Left kidney (tissue), 2 donors: ENCODE measurements around the gene SHB. TPM values are rescaled to one million over a fixed set of nuclear protein-coding genes. Genes with fewer than 3 reads are reported as not detected.
A peak's percentile ranks its signal among the peaks of the same experiment; 100 is the strongest.
"Not testable (repeated sequence)": the region's sequence is repeated elsewhere in the genome, so short reads cannot be mapped to it uniquely, and the experiment has no call there.

Experiments
- DNase-seq: peaks from one replicate; pipeline ENCODE4 v3.0.0-alpha.2; 2013
- polyA plus RNA-seq: library from polyadenylated mRNA; unstranded; fragments of 120-200 nt; gene quantifications from one replicate; pipeline ENCODE4 v1.2.1, GENCODE V29; 2013; ENCODE audit not compliant: insufficient read length

The SHB gene
- polyA plus RNA-seq, 1 donor: 14.1 TPM

DNA sequence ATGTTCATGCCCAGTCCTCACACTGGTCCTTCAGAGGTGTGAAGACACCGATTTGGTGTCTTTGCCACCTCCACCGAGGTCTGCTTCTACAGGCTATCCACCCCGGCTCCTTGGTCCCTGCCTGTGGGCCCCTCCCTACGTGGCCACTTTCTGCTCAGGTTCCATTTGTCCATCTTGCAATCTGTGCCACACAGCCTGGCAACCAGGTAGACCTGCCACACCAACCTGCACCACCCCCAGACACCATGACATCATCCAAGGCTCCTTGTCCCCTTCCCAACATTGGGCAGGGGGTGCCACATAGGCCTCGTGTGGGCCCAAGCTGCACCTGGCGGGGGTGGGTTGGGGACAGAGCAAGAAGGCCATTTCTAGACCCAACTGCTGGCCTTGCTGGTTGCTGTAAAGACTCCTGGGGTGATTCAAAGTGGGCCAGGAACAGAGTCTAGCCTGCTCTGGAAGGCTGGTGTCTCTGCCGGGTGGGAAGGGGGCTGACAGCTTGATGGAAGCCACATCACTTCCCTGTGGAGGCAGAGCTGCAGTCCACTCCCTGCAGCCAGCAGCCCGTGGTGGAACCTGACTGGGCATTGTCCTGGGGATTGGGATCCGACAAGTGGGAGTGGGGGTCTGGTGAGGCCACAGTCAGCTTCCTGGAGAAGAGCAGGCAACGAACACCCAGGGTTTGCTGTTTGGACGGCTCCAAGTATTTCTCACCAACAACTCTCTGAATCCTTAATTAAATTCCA, 99.3 kb downstream of the SHB start:
- DNase-seq: no peak

DNA sequence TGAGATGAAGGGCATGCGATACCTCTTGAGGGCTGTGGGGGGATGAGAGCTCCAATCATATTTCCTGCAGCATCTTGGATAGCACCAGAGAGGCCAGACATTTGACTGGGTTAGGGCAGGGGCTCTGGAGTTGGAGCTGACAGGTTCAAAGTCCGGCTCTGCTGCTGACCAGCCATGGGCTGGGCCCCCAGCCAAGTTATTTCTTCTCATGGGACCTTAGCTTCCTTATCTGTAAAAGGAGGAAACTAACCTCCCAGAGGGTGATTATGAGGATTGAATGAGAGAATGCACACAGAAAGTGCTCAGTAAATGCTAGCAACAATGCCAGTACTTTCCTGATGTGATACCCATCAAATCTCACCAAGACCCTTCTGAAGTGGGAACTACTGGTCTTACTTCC, 99.9 kb downstream of the SHB start:
- no peak for DNase-seq

DNA sequence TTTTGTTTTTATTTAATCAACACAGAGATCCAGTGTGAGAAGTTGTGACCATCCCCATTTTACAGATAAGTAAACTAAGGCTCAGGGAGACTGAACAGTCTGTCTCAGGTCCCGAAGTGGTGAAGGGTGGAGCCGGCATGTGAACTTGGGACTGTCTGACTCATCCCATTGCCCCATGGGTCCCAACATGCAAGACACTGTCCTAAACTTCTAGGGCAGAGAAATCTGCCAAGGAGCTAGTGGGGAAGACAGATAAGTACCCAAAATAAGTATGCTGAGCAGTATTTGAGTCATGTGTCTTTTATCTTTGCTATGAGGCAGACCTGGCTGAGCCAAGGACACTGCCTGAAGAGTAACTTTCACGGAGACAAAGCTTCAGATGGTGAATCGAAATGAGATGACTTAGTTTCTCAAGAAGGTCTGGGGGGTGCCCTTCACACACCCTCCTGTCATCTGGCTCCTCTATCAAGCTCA, 100.8 kb downstream of the SHB start:
- DNase-seq: no peak

DNA sequence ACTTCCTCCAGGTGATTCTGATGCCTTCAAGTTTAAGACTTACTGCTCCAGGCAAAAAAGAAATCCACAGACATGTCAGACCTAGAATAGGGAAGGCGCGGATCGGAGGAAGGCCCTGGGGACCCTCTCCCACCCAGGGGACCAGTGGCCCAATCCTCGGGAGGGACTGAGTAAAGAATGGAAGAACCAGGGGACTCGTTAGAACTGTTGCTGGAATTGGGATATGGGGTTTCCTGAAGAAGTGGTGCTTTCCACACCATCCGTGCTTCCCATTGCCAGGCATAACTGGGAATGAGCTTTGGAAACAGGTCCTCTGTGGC, 101.3 kb downstream of the SHB start:
- DNase-seq: no peak

DNA sequence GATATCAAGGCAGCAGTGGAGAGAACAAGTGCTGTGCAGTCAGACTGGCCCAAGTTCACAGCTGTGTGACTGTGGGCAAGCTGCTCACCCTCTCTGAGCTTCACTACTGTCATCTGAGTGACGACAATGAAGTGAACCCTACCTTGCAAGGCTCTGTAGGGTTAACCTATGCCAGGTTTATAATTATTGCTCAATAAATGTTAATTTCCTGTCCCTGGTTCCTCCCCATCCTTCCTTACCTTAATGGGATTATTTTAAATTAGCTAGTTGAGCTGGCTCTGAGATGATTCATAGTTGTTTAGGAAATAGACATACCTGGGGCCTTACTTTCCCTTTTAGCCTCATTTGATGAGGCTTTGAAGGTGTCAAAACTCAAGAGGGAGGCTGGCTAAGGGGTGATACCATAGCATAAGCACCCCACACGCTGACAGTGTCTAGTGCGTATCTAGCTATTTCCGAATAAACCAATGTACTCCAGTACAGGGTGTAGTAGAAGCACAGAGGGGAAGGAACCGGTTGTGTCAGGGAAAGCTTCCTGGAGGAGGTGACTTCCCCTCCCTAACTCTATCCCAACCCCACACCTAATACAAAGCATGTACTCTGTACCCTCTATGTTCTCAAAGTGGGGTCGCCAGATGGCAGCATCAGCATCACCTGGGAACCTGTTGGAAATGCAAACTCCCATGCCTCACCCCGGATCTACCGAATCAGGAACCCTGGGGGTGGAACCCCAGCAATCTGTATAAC, 101.8 kb downstream of the SHB start:
- no peak for DNase-seq

DNA sequence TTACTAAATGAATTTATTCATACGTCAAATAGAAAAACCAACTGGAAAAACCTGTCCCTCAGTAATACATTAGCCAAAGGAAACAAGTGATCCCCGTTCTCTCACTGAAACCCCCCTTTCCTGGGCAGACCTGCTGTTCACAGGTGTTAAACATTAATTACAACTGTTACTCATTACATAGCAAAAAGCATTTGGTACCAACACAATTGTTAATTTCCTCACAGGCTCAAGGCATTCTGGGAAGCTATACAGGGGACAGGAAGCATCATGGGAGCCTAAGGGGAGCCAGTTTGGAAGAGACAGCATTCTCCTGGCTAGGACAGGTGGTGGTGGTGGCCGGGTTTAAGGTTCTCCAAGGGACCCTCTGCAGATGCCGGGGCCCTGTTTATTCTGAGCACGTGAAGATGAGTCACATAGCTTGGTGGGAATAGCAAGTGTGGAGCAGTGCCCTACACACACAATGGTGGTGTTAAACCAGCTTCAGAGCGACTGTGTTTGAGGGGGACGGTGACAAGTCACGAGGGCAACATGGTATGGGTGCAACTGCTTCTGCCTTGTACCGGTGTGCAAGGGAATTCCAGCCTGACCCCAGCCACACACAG, 102.5 kb downstream of the SHB start:
- peak; percentile 73 for DNase-seq

DNA sequence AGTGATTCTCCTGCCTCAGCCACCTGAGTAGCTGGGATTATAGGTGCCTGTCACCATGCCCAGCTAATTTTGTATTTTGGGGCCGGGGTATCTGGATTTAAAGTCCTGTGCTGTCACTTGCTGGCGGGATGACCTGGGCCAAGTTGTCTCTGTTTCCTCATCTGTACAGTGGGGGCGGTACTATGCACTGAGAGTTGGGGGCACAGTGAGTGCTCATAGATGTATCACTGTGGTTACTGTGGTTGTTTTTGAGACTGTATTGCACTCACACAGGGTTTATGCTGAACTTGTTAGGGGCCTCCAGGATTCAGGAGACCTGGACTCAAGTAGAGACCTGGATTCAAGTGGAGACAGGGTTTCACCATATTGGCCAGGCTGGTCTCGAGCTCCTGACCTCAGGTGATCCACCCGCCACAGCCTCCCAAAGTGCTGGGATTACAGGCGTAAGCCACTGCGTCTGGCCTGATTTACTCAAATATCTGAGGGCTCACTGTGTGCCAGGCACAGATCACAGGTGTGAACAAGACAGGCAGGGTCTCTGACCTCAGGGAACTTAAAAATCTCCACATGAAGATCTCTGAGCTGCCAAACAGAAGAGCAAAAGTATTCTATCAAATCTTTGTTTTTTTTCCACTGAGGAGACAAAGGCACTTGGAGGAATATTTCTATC, 103.2 kb downstream of the SHB start:
- not testable (repeated sequence) for DNase-seq

DNA sequence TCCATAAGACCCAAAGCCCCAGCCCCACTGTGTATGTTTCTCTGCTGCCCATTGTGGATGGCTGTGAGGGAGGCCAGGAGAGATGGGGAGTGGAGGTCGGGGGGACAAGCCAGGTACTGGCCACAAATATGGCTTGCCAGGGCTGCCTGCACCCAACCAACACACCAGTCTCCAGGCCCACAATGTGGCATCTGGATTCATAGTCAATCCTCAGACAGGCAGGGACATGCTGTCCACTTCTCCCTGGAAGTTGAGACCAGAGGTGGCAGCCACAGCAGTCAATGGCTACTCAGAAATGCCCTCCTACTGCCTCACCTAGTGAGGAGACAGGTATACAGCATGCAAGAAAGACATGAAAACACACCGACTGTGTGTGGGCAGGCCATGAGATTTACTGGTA, 103.9 kb downstream of the SHB start:
- no peak for DNase-seq

DNA sequence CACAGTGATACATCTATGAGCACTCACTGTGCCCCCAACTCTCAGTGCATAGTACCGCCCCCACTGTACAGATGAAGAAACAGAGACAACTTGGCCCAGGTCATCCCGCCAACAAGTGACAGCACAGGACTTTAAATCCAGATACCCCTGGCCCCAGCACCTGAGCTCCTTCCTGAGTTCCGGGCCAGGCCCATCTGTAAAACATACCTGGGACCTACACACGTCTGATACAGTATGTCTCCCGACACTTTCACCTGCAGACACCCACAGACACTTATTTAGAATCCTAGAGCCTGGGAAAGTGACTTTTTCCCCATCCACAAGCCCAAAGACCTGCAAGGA, 104.3 kb downstream of the SHB start:
- DNase-seq: no peak

DNA sequence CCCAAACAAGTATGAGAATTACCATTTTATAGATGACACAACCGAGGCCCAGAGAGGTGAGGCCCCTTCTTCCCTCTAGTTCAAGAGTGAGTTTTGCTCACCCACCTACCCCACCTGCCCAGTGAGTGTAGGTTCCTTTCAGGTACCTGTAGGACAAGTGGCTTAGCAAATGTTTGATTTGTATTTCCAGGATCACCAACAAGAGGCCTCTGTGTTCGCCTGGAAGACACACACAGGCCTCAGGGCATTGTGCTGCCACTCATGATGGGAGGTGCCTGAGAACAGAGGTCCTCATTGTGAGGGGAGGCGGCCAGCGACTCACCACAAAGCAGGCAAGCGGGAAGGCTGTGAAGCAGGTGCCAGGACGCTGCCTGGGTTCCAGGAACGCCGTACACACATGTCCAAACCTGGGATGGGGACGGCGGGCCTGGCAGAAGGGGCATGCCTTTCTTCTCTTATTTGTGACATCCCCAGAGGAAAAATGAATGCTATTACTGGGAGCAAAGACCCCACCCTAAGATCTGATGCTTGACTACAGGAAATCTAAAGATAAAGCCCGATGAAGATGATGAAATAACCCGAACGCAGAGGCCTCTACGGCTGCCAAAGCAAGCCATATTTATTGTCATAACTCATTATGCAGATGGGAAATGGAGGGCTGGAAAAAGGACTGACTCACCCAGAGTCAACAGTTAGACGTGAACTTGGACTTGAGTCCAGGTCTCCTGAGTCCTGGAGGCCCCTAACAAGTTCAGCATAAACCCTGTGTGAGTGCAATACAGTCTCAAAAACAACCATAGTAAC, 104.9 kb downstream of the SHB start:
- DNase-seq: peak; percentile 29

DNA sequence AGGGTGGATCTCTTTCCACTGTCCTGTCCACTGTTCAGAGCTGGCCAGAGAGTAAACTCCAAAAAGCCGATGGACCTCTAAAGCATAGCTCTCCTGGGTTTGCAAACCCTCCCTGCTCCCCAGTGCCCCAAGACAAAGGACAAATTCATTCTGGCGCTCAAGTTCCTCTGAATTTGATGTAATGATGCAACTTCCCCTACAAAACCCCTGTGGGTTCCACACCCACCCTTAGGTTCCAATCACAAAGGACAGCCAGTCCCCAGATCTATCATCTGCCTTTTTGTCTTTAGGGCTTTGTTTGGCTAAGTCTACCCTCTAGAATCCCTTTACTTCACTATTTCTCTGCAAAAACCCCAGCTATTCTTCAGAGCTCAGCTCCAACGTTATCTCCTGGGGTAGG, 107.7 kb downstream of the SHB start:
- no peak for DNase-seq

DNA sequence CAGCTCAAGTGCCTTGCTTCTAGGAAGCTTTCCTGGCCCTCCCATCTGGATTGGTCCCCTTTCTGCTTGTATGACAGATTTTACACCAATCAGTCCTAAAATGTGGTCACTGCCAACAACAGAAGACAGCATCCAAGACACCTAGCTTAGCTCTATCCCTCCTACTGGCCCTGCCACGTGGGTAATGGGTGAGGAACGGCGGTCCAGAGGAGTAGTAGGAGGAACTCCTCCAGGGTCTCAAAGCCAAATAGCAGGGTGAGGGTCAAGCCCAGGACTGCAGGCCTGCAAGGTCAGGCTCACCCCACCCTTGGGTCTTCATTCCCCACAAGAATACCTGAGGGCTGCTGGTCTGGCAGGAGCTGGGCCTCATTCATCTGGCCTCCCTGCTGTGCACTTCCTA, 108.4 kb downstream of the SHB start:
- DNase-seq: no peak

DNA sequence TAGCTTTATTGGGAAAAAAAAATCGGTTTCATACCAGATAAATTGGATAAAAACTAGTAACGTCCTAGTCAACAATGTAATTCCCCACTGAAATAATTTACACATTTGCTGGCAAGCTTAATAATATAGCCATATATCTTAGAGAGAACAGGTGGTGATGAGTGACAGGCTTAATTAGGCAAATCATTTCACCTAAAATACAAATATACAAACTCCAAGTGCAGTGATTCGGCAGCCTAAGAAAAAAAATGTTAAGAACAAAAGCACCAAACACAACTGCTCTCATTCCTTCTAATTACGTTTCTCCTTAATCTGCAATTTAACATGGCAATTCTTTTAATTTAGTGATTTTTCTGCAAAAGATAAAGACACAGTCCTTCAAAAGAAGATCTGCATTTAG, 109.1 kb downstream of the SHB start:
- no peak for DNase-seq

DNA sequence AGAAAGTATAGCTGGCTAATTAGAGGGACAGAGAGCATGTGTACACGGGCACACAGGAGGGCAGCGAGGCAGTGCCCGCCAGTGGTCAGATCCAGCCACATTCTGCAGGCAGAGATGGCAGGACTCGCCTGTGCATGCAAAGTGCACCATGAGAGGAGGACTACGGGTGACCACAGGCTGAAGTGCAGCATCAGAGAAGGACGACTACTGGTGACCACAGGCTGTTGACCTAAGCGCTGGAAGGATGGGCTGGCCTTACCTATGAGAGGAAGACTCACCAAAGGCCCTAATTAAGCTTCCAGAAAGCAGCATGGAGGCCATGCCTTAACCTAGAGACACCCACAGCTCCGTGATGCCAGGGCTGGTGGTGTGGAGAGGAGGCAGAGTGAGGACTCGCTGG, 110.9 kb downstream of the SHB start:
- DNase-seq: no peak

DNA sequence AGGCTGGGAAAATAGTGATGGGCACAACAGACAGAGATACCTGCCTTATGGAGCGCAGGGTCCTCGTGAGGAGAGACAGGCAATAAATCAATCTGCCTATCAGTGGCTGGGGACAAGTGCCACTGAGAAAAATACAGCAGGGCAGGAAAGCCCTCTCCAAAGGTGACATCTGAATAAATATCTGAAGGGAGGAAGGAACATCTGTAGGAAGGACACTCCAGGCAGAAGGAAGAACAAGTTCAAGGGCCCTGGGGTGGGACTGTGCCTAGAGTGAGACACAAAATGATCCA, 111.4 kb downstream of the SHB start:
- no peak for DNase-seq

DNA sequence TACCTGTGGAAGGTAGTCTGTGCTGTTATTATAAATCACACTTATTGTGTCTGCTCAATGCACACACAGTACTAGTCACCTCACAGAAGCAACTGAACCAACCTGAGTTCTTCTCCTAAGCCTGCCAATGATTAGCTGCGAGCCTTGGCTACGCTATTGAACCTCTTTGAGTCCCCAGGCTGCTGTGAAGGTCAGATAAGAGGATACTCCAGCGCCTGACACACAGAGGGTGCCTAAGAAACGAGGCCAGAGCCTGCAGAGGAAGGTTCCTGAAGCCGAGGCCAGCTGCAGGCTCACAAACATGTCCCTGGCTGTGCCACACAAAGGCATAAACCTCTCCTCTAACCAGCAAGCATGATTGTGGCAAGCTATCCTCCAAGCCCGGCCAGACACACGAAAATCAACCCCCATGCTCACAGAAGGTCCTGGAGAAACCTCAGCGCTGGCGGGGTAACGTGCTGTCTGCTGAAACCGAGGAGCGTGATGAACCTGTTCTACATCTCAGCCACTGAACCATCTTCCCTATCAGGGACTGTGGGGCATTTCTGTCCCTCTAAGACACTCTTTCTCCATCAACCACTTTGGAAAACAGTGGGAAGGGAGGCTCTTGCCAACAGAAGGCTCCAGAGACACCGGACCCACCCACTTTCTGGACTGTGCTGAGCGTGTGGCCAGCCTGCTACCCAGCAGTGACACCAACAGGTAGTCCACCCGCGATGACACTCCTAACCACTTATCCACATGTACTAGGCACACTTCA, 111.9 kb downstream of the SHB start:
- no peak for DNase-seq

DNA sequence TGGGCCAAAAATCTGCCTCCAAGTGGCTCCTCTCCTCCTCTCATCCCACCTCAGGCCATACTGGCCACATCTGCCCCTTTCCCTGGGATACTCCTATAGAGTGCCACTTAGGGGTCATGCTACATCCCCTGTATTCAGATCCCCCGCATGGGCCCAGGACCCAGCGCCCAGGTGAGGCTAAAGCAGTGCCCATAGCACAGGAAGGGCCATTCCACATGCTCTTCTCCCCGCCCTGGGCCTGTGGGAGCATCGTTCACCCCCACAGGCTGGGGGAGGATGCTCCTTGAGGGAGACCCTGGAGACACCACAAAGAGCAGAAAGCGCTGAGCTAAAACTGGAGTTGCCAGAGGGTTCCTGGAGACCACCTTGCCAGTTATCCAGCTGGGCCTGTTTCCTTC, 112.6 kb downstream of the SHB start:
- DNase-seq: no peak

DNA sequence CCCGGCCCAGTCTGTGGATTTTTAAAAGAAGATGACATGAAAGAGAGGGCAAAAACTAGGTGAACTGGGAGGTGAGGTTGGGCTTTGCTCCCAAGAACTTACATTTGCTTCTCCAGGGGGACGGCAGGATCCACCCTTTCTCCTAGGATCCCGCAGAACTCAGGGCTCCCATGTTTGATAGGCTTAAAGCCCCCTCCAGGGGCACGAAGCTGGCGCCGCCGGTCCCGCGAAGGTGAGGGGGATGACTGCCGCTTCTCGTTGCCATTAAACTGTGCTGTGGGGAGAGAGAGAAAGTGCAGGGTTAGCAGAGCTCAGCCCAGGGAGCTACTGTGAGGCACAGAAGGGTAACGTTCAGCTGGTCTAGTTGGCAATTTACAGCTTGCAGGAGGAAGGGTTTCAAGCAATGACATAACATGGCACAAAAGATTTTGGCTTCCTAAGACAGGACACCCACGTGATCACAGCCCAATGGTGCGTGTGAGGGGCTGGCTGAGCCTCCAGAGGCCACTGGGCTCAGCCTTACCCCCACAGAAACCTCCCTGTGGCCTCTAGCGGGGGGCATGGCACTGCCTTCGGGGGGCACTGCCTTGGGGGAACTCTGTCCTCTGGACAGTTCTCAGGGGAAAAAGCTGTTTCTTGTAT, 113.1 kb downstream of the SHB start:
- DNase-seq: no peak

DNA sequence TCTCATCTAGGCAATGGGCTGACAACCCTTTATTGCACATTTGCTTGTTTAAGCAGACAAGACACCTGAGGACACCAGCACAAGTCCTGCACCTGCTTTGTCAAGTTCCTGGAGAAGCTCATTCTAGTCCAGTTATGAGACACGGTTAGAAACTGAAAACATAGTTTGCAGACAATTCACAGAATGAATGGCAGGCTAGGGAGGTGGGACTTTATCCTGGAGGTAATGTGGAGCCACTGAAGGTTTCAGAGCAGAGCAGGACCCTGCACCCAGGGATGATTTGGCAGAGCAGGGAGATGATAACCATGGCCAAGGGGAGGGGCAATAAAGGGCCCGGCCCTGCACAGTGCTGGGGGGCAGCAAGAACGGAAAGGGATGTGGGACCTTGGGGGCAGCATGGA, 114.4 kb downstream of the SHB start:
- DNase-seq: no peak

DNA sequence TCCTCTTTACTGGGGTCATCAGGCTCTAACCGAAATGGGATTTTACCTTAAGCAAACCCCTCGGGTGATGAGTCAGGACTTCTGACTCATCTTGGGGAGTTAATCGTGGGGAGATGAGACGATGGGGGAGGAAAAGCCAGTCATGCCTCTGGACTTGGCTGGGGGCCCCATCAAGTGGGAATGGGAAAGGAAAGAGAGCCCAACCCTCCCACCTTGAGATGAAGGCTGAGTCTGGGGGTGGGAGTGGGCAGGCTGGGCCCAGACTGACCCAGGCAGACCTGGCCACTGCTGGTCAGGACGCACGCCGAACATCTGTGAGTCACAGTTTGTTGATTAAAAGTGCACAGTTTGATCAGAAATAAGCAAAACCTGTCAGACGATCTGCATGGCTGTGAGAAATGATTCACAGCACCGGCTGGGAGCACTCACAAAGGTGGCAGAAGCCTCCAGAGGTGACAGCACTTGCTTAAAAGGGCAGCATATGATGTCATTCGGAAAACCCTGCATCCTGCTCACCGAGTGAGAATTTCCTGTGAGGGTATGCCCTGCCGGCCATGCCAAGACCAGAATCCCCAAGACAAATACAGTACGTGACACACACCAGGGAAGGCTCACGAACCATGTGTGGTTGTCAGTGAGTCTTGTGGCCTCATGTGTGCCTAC, 115.1 kb downstream of the SHB start:
- DNase-seq: no peak
